Stomach (tissue), 4 donors: ENCODE data around the gene CAPN15.

Source experiments
- CTCF ChIP-seq, 7 experiments: fragments of 450-650 bp in 4 of 7; fragments of 200-600 bp in 3 of 7; sonication (generic) in 3 of 7; IDR thresholded peaks; one replicate each; pipeline ENCODE4 v1.5.1; 2016 to 2019; ENCODE audit warnings: antibody characterized with exemption in 7 of 7, control low read depth in 2 of 7, mild to moderate bottlenecking in 1 of 7
- POLR2A ChIP-seq, 4 donors: fragments of 450-650 bp; IDR thresholded peaks; one replicate each; pipeline ENCODE4 v1.6.1; 2016; ENCODE audit warnings: antibody characterized with exemption in 4 of 4, control low read depth in 2 of 4, mild to moderate bottlenecking in 1 of 4, moderate library complexity in 1 of 4
- POLR2AphosphoS5 ChIP-seq, 3 donors: sonication (generic); formaldehyde crosslinking; IDR thresholded peaks; one replicate each; pipeline ENCODE4 v1.6.1; 2016; ENCODE audit warnings: antibody characterized with exemption in 3 of 3

GRCh38 chr16:580946-581498 is 53.5 kb downstream of the CAPN15 start:
- TF ChIP-seq POLR2A (IDR thresholded peaks at IDR 0.05) (no peak), CTCF (IDR thresholded peaks at IDR 0.05) (no peak), POLR2AphosphoS5 (IDR thresholded peaks at IDR 0.05) (no peak)
